H1 (cell line): ENCODE data around the gene ACRV1. TPM values are rescaled to one million over a fixed set of nuclear protein-coding genes. Genes with fewer than 3 reads are reported as not detected.

Experiments used
- CTCF ChIA-PET: fragments of 300-600 bp; sonication (Branson Sonifier 250); formaldehyde crosslinking; loops from one replicate; lab custom pipeline; 2021; ENCODE audit not compliant: partially characterized antibody; lab: Charles Lee
- POLR2A ChIA-PET: fragments of 300-600 bp; sonication (Branson Sonifier 250); formaldehyde crosslinking; loops from one replicate; lab custom pipeline; 2021; ENCODE audit warnings: inconsistent platforms; ENCODE audit not compliant: partially characterized antibody; lab: Charles Lee
- DNase-seq, 2 experiments: peaks; one replicate each; pipeline versions ENCODE4 v3.0.0 to v3.0.0-alpha.2; 2010 to 2022; ENCODE audit warnings: low spot score in 2 of 2, low read depth in 1 of 2, mixed read lengths in 1 of 2
- FAIRE-seq: peaks from 2 replicates; lab custom pipeline; 2011; peaks lifted over from hg19 to GRCh38; lab: Jason Lieb, UNC
- H2AFZ ChIP-seq: 2 replicates; pipeline ENCODE4 v1.8.1; 2012; ENCODE audit warnings: low read length, inconsistent platforms
- H2AK5ac ChIP-seq: 2 replicates; pipeline ENCODE4 v1.6.1; 2013; ENCODE audit warnings: low read depth, low read length
- H2BK120ac ChIP-seq: replicated peaks from 2 replicates; pipeline ENCODE3; 2013; ENCODE audit warnings: low read depth, low read length, inconsistent platforms
- H2BK12ac ChIP-seq: 2 replicates; pipeline ENCODE4 v1.6.1; 2013; ENCODE audit warnings: low read depth, low read length
- H2BK15ac ChIP-seq: 2 replicates; pipeline ENCODE4 v1.6.1; 2013; ENCODE audit warnings: low read length
- H2BK20ac ChIP-seq: 2 replicates; pipeline ENCODE4 v1.6.1; 2013; ENCODE audit warnings: low read length
- H2BK5ac ChIP-seq: 2 replicates; pipeline ENCODE4 v1.6.1; 2013; ENCODE audit warnings: low read depth, low read length
- H3K14ac ChIP-seq: 2 replicates; pipeline ENCODE4 v1.6.1; 2013; ENCODE audit warnings: inconsistent platforms; ENCODE audit not compliant: insufficient read length
- H3K18ac ChIP-seq: 2 replicates; pipeline ENCODE4 v1.6.1; 2013; ENCODE audit warnings: low read length; ENCODE audit errors: extremely low read depth
- H3K23ac ChIP-seq: 2 replicates; pipeline ENCODE4 v1.6.1; 2013; ENCODE audit warnings: inconsistent platforms; ENCODE audit not compliant: insufficient read length
- H3K23me2 ChIP-seq: 2 replicates; pipeline ENCODE4 v1.6.1; 2013; ENCODE audit warnings: low read depth, low read length
- H3K27ac ChIP-seq: 2 replicates; pipeline ENCODE4 v1.6.1; 2011; ENCODE audit warnings: low read depth, low read length, inconsistent platforms
- H3K27me3 ChIP-seq, 4 experiments: replicated peaks in 1 of 4; 1 replicate in 1 of 4; 2 replicates in 3 of 4; pipeline versions ENCODE4 v1.6.1 to v1.8.1; 2011 to 2013; ENCODE audit warnings: low read length in 3 of 4, mild to moderate bottlenecking in 3 of 4, inconsistent platforms in 2 of 4, mixed read lengths in 2 of 4, moderate library complexity in 1 of 4; ENCODE audit not compliant: control insufficient read depth in 3 of 4, insufficient read depth in 3 of 4; ENCODE audit errors: extremely low read depth in 1 of 4
- H3K36me3 ChIP-seq, 4 experiments: 2 replicates each; pipeline versions ENCODE4 v1.6.1 to v1.8.1; 2011 to 2013; ENCODE audit warnings: mild to moderate bottlenecking in 4 of 4, low read length in 3 of 4, moderate library complexity in 2 of 4, control low read depth in 1 of 4, inconsistent platforms in 1 of 4; ENCODE audit not compliant: insufficient read depth in 4 of 4, control insufficient read depth in 2 of 4
- H3K4ac ChIP-seq: replicated peaks from 2 replicates; pipeline ENCODE3; 2013; ENCODE audit warnings: low read length, low read depth, mixed read lengths, inconsistent platforms; ENCODE audit not compliant: insufficient read length
- H3K4me1 ChIP-seq, 4 experiments: replicated peaks in 1 of 4; 1 replicate in 1 of 4; 2 replicates in 3 of 4; pipeline versions ENCODE4 v1.6.1 to v1.8.1; 2011 to 2013; ENCODE audit warnings: low read length in 3 of 4, inconsistent platforms in 2 of 4, mixed read lengths in 1 of 4; ENCODE audit not compliant: insufficient read depth in 4 of 4, control insufficient read depth in 3 of 4
- H3K4me2 ChIP-seq, 2 experiments: 2 replicates each; pipeline versions ENCODE4 v1.6.1 to v1.8.1; 2011 to 2013; ENCODE audit warnings: low read depth in 2 of 2, low read length in 2 of 2, control low read depth in 1 of 2, inconsistent platforms in 1 of 2, mild to moderate bottlenecking in 1 of 2; ENCODE audit not compliant: insufficient read depth in 1 of 2
- H3K4me3 ChIP-seq, 4 experiments: fragments of 200-600, 300-600 bp in 1 of 4; sonication (generic), shearing (Covaris generic), sonication (Bioruptor Twin) in 1 of 4; 2 replicates each; pipeline versions ENCODE4 v1.5.1 to v1.8.1; 2011 to 2016; ENCODE audit warnings: low read length in 4 of 4, low read depth in 3 of 4, control low read depth in 2 of 4, inconsistent platforms in 2 of 4, mild to moderate bottlenecking in 2 of 4, mixed read lengths in 1 of 4, moderate library complexity in 1 of 4; ENCODE audit not compliant: insufficient read depth in 2 of 4; ENCODE audit errors: extremely low read depth in 1 of 4
- H3K56ac ChIP-seq: replicated peaks from 2 replicates; pipeline ENCODE3; 2013; ENCODE audit warnings: low read depth, mild to moderate bottlenecking, mixed read lengths, low read length, inconsistent platforms; ENCODE audit not compliant: insufficient read length
- H3K79me1 ChIP-seq: 2 replicates; pipeline ENCODE4 v1.6.1; 2013; ENCODE audit warnings: low read depth, low read length, control low read depth
- H3K79me2 ChIP-seq, 2 experiments: 2 replicates each; pipeline versions ENCODE4 v1.6.1 to v1.8.1; 2012 to 2013; ENCODE audit warnings: low read length in 2 of 2, mild to moderate bottlenecking in 2 of 2, inconsistent platforms in 1 of 2; ENCODE audit not compliant: insufficient read depth in 2 of 2, control insufficient read depth in 1 of 2
- H3K9ac ChIP-seq, 4 experiments: replicated peaks in 1 of 4; 1 replicate in 1 of 4; 2 replicates in 3 of 4; pipeline versions ENCODE4 v1.6.1 to v1.8.1; 2011 to 2013; ENCODE audit warnings: low read depth in 3 of 4, low read length in 3 of 4, control low read depth in 2 of 4, mild to moderate bottlenecking in 2 of 4, moderate library complexity in 2 of 4, inconsistent platforms in 1 of 4; ENCODE audit errors: extremely low read depth in 1 of 4
- H3K9me3 ChIP-seq, 2 experiments: 2 replicates each; pipeline versions ENCODE4 v1.6.1 to v1.8.1; 2012 to 2013; ENCODE audit warnings: mild to moderate bottlenecking in 2 of 2, moderate library complexity in 2 of 2, control low read depth in 1 of 2, inconsistent platforms in 1 of 2, low read depth in 1 of 2, low read length in 1 of 2, mixed read lengths in 1 of 2; ENCODE audit not compliant: insufficient read depth in 2 of 2
- H4K20me1 ChIP-seq, 2 experiments: replicated peaks in 1 of 2; 2 replicates each; pipeline versions ENCODE3 to v1.8.1; 2011 to 2013; ENCODE audit warnings: inconsistent platforms in 2 of 2, low read length in 2 of 2, mild to moderate bottlenecking in 1 of 2; ENCODE audit not compliant: insufficient read depth in 2 of 2, control insufficient read depth in 1 of 2
- H4K5ac ChIP-seq: 2 replicates; pipeline ENCODE4 v1.6.1; 2013; ENCODE audit warnings: low read length, low read depth, mixed read lengths, inconsistent platforms; ENCODE audit not compliant: insufficient read length
- H4K8ac ChIP-seq: 2 replicates; pipeline ENCODE4 v1.8.0; 2013; ENCODE audit warnings: mild to moderate bottlenecking, moderate library complexity, low read length, inconsistent platforms; ENCODE audit not compliant: insufficient read depth; ENCODE audit errors: extremely low read depth
- H4K91ac ChIP-seq: replicated peaks from 2 replicates; pipeline ENCODE3; 2013; ENCODE audit warnings: low read length, mixed read lengths, inconsistent platforms; ENCODE audit not compliant: insufficient read length
- ASH2L ChIP-seq: fragments of 200-600, 300-600 bp; sonication (generic); IDR thresholded peaks from one replicate; pipeline ENCODE4 v1.7.1; 2017; ENCODE audit warnings: low read length
- EP300 ChIP-seq, 2 experiments: IDR thresholded peaks; 1 replicate in 1 of 2; 2 replicates in 1 of 2; pipeline ENCODE4 v1.6.1; 2011 to 2012; ENCODE audit warnings: low read depth in 2 of 2, low read length in 2 of 2, mild to moderate bottlenecking in 2 of 2, borderline replicate concordance in 1 of 2, inconsistent platforms in 1 of 2, moderate library complexity in 1 of 2
- EZH2 ChIP-seq: fragments of 200-600 bp; sonication (generic); IDR thresholded peaks from 2 replicates; pipeline ENCODE4 v1.7.1; 2012; ENCODE audit warnings: low read depth, mild to moderate bottlenecking, moderate library complexity, low read length, inconsistent platforms; ENCODE audit not compliant: severe bottlenecking
- JUND ChIP-seq: IDR thresholded peaks from 2 replicates; pipeline ENCODE4 v1.6.1; 2011; ENCODE audit warnings: mild to moderate bottlenecking, improper control_type of control experiment, low read length
- MAFK ChIP-seq: IDR thresholded peaks from 2 replicates; pipeline ENCODE4 v1.6.1; 2012; ENCODE audit warnings: low read depth, mild to moderate bottlenecking, improper control_type of control experiment, low read length
- NANOG ChIP-seq: IDR thresholded peaks from 2 replicates; pipeline ENCODE4 v1.6.1; 2011; ENCODE audit warnings: low read length, low read depth, mild to moderate bottlenecking, inconsistent platforms; ENCODE audit not compliant: insufficient read depth, poor library complexity, severe bottlenecking
- NRF1 ChIP-seq: IDR thresholded peaks from 2 replicates; pipeline ENCODE4 v1.6.1; 2011; ENCODE audit warnings: mild to moderate bottlenecking, low read depth, low read length, improper control_type of control experiment
- SIN3A ChIP-seq, 2 experiments: IDR thresholded peaks in 1 of 2; conservative IDR thresholded peaks in 1 of 2; 2 replicates each; pipeline ENCODE4 v1.6.1; 2011 to 2012; ENCODE audit warnings: low read length in 2 of 2, improper control_type of control experiment in 1 of 2, low read depth in 1 of 2, mild to moderate bottlenecking in 1 of 2
- SP4 ChIP-seq: IDR thresholded peaks from 2 replicates; pipeline ENCODE4 v1.6.1; 2012; ENCODE audit warnings: low read length, inconsistent platforms
- WGBS, 2 experiments: shearing (Covaris generic) in 1 of 2; methylation state at CpG; one replicate each; pipeline versions ENCODE4 v1.1.6 to v1.1.7; 2013 to 2015; ENCODE audit warnings: low lambda C conversion rate in 2 of 2, mixed read lengths in 2 of 2, inconsistent platforms in 1 of 2, low coverage in 1 of 2, missing lambda C conversion rate in 1 of 2; ENCODE audit not compliant: insufficient replicate concordance in 2 of 2, insufficient coverage in 1 of 2, insufficient read length in 1 of 2; ENCODE audit errors: extremely low coverage in 1 of 2, missing lambda C conversion rate in 1 of 2; 5-methylcytosine and 5-hydroxymethylcytosine counted together
- polyA plus RNA-seq, 7 experiments: library from polyadenylated mRNA; depleted of rRNA in 3 of 7; stranded (reverse) in 5 of 7; unstranded in 2 of 7; fragments of >200 nt in 5 of 7; fragments of 200-250 nt in 2 of 7; gene quantifications; 1 replicate in 5 of 7; 2 replicates in 1 of 7; 4 replicates in 1 of 7; pipeline versions ENCODE4 v1.2.1 to v1.2.3, GENCODE V29; 2011 to 2013; ENCODE audit warnings: missing spikeins in 2 of 7, mixed read lengths in 2 of 7
- total RNA-seq: library from RNA; stranded (reverse); fragmentation: NEBNext Ultra II Directional; extraction: Animal tissue kit (Norgen Biotek cat#: 25700); gene quantifications from 2 replicates; pipeline ENCODE4 v1.2.1, GENCODE V29; 2021

Gene ACRV1
- total and polyA plus RNA-seq, 2 of the 8 experiments (the other 6 are each of a cell fraction or from before 2014, with no cell fraction given), result 0.06 TPM; not detected in 1

DNA sequence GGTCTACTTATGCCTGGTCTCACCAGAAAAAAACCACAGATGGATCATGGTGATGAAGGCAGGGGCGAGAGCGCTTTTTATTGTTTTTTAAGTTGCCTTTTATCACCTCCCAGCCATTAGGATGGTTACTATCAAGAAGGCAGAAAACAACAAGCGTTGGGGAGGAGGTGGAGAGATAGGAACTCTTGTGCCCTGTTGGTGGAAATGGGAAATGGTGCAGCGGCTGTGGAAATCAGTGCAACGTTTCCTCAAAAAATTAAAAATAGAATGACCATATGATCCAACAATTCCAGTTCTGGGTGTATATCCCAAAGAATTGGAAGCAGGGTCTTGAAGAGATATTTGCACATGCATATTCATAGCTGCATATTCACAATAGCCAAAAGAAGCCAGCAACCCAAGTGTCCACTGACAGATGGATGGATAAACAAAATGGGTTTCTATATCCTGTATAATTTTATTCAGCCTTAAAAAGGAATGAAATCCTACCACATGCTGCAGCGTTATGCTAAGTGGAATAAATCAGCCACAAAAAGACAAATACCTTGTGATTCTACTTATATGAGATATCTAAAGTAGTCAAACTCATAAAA is 20.5 kb upstream of the ACRV1 start:
- no peak overlapping the region for H3K56ac ChIP-seq
- peaks cover 0 to 4% (median 0%) of the 10 kb centered on the region in 4 experiments; a peak in 4 of 7 replicates for H3K4me1 ChIP-seq
- H3K79me2 ChIP-seq, result no peaks in the 10 kb centered on the region
- no peak overlapping the region for H3K4me2 ChIP-seq
- no peak overlapping the region for H3K23ac ChIP-seq
- no peak overlapping the region for H4K8ac ChIP-seq
- no peak overlapping the region for H2BK15ac ChIP-seq
- H3K27me3 ChIP-seq, result no peaks in the 10 kb centered on the region
- H3K18ac ChIP-seq, result no peak overlapping the region
- no peak overlapping the region for H3K14ac ChIP-seq
- H3K79me1 ChIP-seq, result no peaks in the 10 kb centered on the region
- DNase-seq (no peak), FAIRE-seq (no peak)
- H2AFZ ChIP-seq, result no peak overlapping the region
- H3K23me2 ChIP-seq, result no peaks in the 10 kb centered on the region
- ChIA-PET CTCF (interaction anchor here (1.9 to 2.2 kb wide), 2 partner anchors 11 to 355 kb away, joined by 4 to 7 read pairs; no protein-coding TSS in a partner anchor), POLR2A (no interaction called here)
- H2BK120ac ChIP-seq, result no peak overlapping the region
- no peak overlapping the region for H3K4ac ChIP-seq
- no peaks in the 10 kb centered on the region for H3K9me3 ChIP-seq
- no peak overlapping the region for H4K5ac ChIP-seq
- no peak overlapping the region for H4K91ac ChIP-seq
- H2AK5ac ChIP-seq, result no peak overlapping the region
- no peak overlapping the region for H3K27ac ChIP-seq
- H2BK12ac ChIP-seq, result no peak overlapping the region
- WGBS, 2 experiments, result 84% methylated on average over 6 of the region's 6 CpGs; no CpG with 5 or more reads in 1 of the 2 experiments
- H2BK5ac ChIP-seq, result no peak overlapping the region
- no peak overlapping the region for H3K4me3 ChIP-seq
- H2BK20ac ChIP-seq, result no peak overlapping the region
- TF ChIP-seq EP300 (IDR thresholded peaks at IDR 0.05; ENCODE audit: borderline replicate concordance in 1 of 2, low read depth in 2 of 2, low read length in 2 of 2) (no peak), NRF1 (no peak), JUND (no peak), NANOG (no peak), SIN3A (conservative IDR thresholded peaks at IDR 0.05 in 1 of 2, IDR thresholded peaks at IDR 0.05 in 1 of 2; ENCODE audit: low read depth in 1 of 2, low read length in 2 of 2) (no peak), SP4 (no peak), EZH2 (no peak), ASH2L (no peak), MAFK (no peak)
- no peaks in the 10 kb centered on the region for H4K20me1 ChIP-seq
- H3K36me3 ChIP-seq, result no peaks in the 10 kb centered on the region
- no peak overlapping the region for H3K9ac ChIP-seq
